Activated T-helper 17 cell treated with anti-CD3 and anti-CD28 coated beads, Interleukin-2, amount 50 U/mL, for 72 hours (primary cell): ENCODE data around the gene RALGPS1. TPM values are rescaled to one million over a fixed set of nuclear protein-coding genes. Genes with fewer than 3 reads are reported as not detected.

ENCODE experiments used
- ATAC-seq: fragments of 150-1000 bp; cut with Tn5 transposase; replicated peaks from 2 replicates; pipeline ENCODE4 v1.10.0; 2021; ENCODE audit warnings: mild to moderate bottlenecking, moderate library complexity
- H3K27ac Mint-ChIP-seq: one replicate; pipeline ENCODE4 v1.8.0; 2022; ENCODE audit warnings: mixed read lengths
- H3K27me3 Mint-ChIP-seq: one replicate; pipeline ENCODE4 v1.8.0; 2022; ENCODE audit warnings: mixed read lengths
- H3K36me3 Mint-ChIP-seq: one replicate; pipeline ENCODE4 v1.8.0; 2022; ENCODE audit warnings: low read depth, mild to moderate bottlenecking, mixed read lengths
- H3K4me1 Mint-ChIP-seq: one replicate; pipeline ENCODE4 v1.8.0; 2022; ENCODE audit warnings: mixed read lengths
- H3K4me3 Mint-ChIP-seq: one replicate; pipeline ENCODE4 v1.8.0; 2022; ENCODE audit warnings: mild to moderate bottlenecking, mixed read lengths
- H3K9me3 Mint-ChIP-seq: one replicate; pipeline ENCODE4 v1.8.0; 2022; ENCODE audit warnings: mixed read lengths
- total RNA-seq, 2 donors: library from RNA; stranded (reverse); gene quantifications; one replicate each; pipeline ENCODE4 v1.2.3, GENCODE V29; 2022

Gene RALGPS1
- total RNA-seq, 2 donors from 2014 or later: 2.3 to 3.4 TPM

- Mint-ChIP-seq H3K9me3 (no peaks in the 10 kb centered on the region), H3K4me3 (no peak overlapping the region), H3K27me3 (no peaks in the 10 kb centered on the region), H3K36me3 (no peaks in the 10 kb centered on the region), H3K4me1 (no peaks in the 10 kb centered on the region), H3K27ac (no peak overlapping the region)
- no peak for ATAC-seq
Measured at GRCh38 chr9:126927419-126927818, 12.8 kb downstream of the RALGPS1 start.

- Mint-ChIP-seq H3K9me3 (no peaks in the 10 kb centered on the region), H3K36me3 (no peaks in the 10 kb centered on the region), H3K27ac (no peak overlapping the region), H3K27me3 (no peaks in the 10 kb centered on the region), H3K4me3 (no peak overlapping the region), H3K4me1 (no peaks in the 10 kb centered on the region)
- no peak for ATAC-seq
Measured at GRCh38 chr9:126932871-126933321, 18.3 kb downstream of the RALGPS1 start.

GRCh38 chr9:126933334-126933980 is 18.9 kb downstream of the RALGPS1 start:
- H3K9me3 Mint-ChIP-seq: no peaks in the 10 kb centered on the region
- no peaks in the 10 kb centered on the region for H3K36me3 Mint-ChIP-seq
- no peak overlapping the region for H3K27ac Mint-ChIP-seq
- no peaks in the 10 kb centered on the region for H3K4me1 Mint-ChIP-seq
- no peak overlapping the region for H3K4me3 Mint-ChIP-seq
- no peak for ATAC-seq
- H3K27me3 Mint-ChIP-seq: no peaks in the 10 kb centered on the region

- no peaks in the 10 kb centered on the region for H3K27me3 Mint-ChIP-seq
- H3K9me3 Mint-ChIP-seq: no peaks in the 10 kb centered on the region
- no peaks in the 10 kb centered on the region for H3K36me3 Mint-ChIP-seq
- no peak overlapping the region for H3K4me3 Mint-ChIP-seq
- no peaks in the 10 kb centered on the region for H3K4me1 Mint-ChIP-seq
- ATAC-seq: no peak
- no peak overlapping the region for H3K27ac Mint-ChIP-seq
Measured at GRCh38 chr9:126934441-126934840, 19.9 kb downstream of the RALGPS1 start.

GRCh38 chr9:126935630-126936029 is 21.0 kb downstream of the RALGPS1 start:
- H3K4me3 Mint-ChIP-seq: no peak overlapping the region
- no peaks in the 10 kb centered on the region for H3K36me3 Mint-ChIP-seq
- peaks cover 3% of the 10 kb centered on the region for H3K4me1 Mint-ChIP-seq
- no peak for ATAC-seq
- no peaks in the 10 kb centered on the region for H3K9me3 Mint-ChIP-seq
- H3K27ac Mint-ChIP-seq: no peak overlapping the region
- H3K27me3 Mint-ChIP-seq: no peaks in the 10 kb centered on the region

GRCh38 chr9:126937444-126937843 is 22.9 kb downstream of the RALGPS1 start:
- H3K4me3 Mint-ChIP-seq: no peak overlapping the region
- no peaks in the 10 kb centered on the region for H3K9me3 Mint-ChIP-seq
- H3K36me3 Mint-ChIP-seq: no peaks in the 10 kb centered on the region
- H3K4me1 Mint-ChIP-seq: peaks cover 5% of the 10 kb centered on the region
- no peak overlapping the region for H3K27ac Mint-ChIP-seq
- H3K27me3 Mint-ChIP-seq: no peaks in the 10 kb centered on the region
- no peak for ATAC-seq

GRCh38 chr9:126938327-126938726 is 23.7 kb downstream of the RALGPS1 start:
- no peaks in the 10 kb centered on the region for H3K36me3 Mint-ChIP-seq
- H3K4me3 Mint-ChIP-seq: no peak overlapping the region
- H3K4me1 Mint-ChIP-seq: peaks cover 5% of the 10 kb centered on the region
- peak overlapping the region; percentile 14 for H3K27ac Mint-ChIP-seq
- no peaks in the 10 kb centered on the region for H3K9me3 Mint-ChIP-seq
- no peaks in the 10 kb centered on the region for H3K27me3 Mint-ChIP-seq
- no peak for ATAC-seq

- no peaks in the 10 kb centered on the region for H3K27me3 Mint-ChIP-seq
- ATAC-seq: no peak
- peaks cover 5% of the 10 kb centered on the region for H3K4me1 Mint-ChIP-seq
Measured at GRCh38 chr9:126939821-126940221, 25.2 kb downstream of the RALGPS1 start.

GRCh38 chr9:126942399-126942798 is 27.8 kb downstream of the RALGPS1 start:
- Mint-ChIP-seq H3K4me1 (peaks cover 5% of the 10 kb centered on the region), H3K9me3 (no peaks in the 10 kb centered on the region), H3K27me3 (no peaks in the 10 kb centered on the region), H3K4me3 (no peak overlapping the region), H3K27ac (no peak overlapping the region), H3K36me3 (no peaks in the 10 kb centered on the region)
- no peak for ATAC-seq

More at GRCh38 chr9:126939821-126940221, 25.2 kb downstream of the RALGPS1 start:
- H3K27ac Mint-ChIP-seq: no peak overlapping the region
- no peaks in the 10 kb centered on the region for H3K36me3 Mint-ChIP-seq
- no peak overlapping the region for H3K4me3 Mint-ChIP-seq
- H3K9me3 Mint-ChIP-seq: no peaks in the 10 kb centered on the region

- no peak for ATAC-seq
- Mint-ChIP-seq H3K9me3 (no peaks in the 10 kb centered on the region), H3K4me1 (peaks cover 1% of the 10 kb centered on the region), H3K36me3 (no peaks in the 10 kb centered on the region), H3K27me3 (no peaks in the 10 kb centered on the region), H3K4me3 (no peak overlapping the region), H3K27ac (no peak overlapping the region)
Measured at GRCh38 chr9:126945682-126946081, 31.1 kb downstream of the RALGPS1 start.

- no peak for ATAC-seq
- Mint-ChIP-seq H3K36me3 (no peaks in the 10 kb centered on the region), H3K4me1 (no peaks in the 10 kb centered on the region)
Measured at GRCh38 chr9:126947529-126947928, 32.9 kb downstream of the RALGPS1 start.

GRCh38 chr9:126952205-126952977 is 37.8 kb downstream of the RALGPS1 start:
- Mint-ChIP-seq H3K4me1 (no peaks in the 10 kb centered on the region), H3K27ac (no peak overlapping the region)

More at GRCh38 chr9:126947529-126947928, 32.9 kb downstream of the RALGPS1 start:
- Mint-ChIP-seq H3K27ac (no peak overlapping the region), H3K9me3 (no peaks in the 10 kb centered on the region), H3K4me3 (no peak overlapping the region), H3K27me3 (no peaks in the 10 kb centered on the region)

GRCh38 chr9:126953041-126953809 is 38.6 kb downstream of the RALGPS1 start:
- H3K4me3 Mint-ChIP-seq: no peak overlapping the region
- H3K27ac Mint-ChIP-seq: no peak overlapping the region
- H3K27me3 Mint-ChIP-seq: no peaks in the 10 kb centered on the region
- H3K9me3 Mint-ChIP-seq: no peaks in the 10 kb centered on the region
- H3K4me1 Mint-ChIP-seq: no peaks in the 10 kb centered on the region
- H3K36me3 Mint-ChIP-seq: no peaks in the 10 kb centered on the region
- ATAC-seq: no peak

More at GRCh38 chr9:126952205-126952977, 37.8 kb downstream of the RALGPS1 start:
- no peaks in the 10 kb centered on the region for H3K27me3 Mint-ChIP-seq
- H3K9me3 Mint-ChIP-seq: no peaks in the 10 kb centered on the region
- no peak overlapping the region for H3K4me3 Mint-ChIP-seq
- ATAC-seq: no peak
- no peaks in the 10 kb centered on the region for H3K36me3 Mint-ChIP-seq

GRCh38 chr9:126955811-126956210 is 41.2 kb downstream of the RALGPS1 start:
- H3K27me3 Mint-ChIP-seq: no peaks in the 10 kb centered on the region
- H3K27ac Mint-ChIP-seq: no peak overlapping the region
- no peaks in the 10 kb centered on the region for H3K9me3 Mint-ChIP-seq
- H3K4me1 Mint-ChIP-seq: no peaks in the 10 kb centered on the region
- H3K36me3 Mint-ChIP-seq: no peaks in the 10 kb centered on the region
- H3K4me3 Mint-ChIP-seq: no peak overlapping the region
- no peak for ATAC-seq
